Smooth muscle cell (in vitro differentiated cells): Measurements from ENCODE around the gene ANKH. TPM values are rescaled to one million over a fixed set of nuclear protein-coding genes. Genes with fewer than 3 reads are reported as not detected.

ENCODE experiments used
- DNase-seq: peaks from one replicate; lab custom pipeline; 2025; ENCODE audit not compliant: unreplicated experiment; lab: John Stamatoyannopoulos, UW
- H2AFZ ChIP-seq: fragments of 200-600 bp; sonication (generic); 2 replicates; pipeline ENCODE4 v1.6.0; 2016; ENCODE audit warnings: antibody characterized with exemption, low read depth, mild to moderate bottlenecking
- H3F3A ChIP-seq: fragments of 200-600 bp; sonication (generic); 2 replicates; pipeline ENCODE4 v1.6.0; 2017; ENCODE audit warnings: antibody characterized with exemption, low read depth
- H3K27ac ChIP-seq: fragments of 200-600 bp; sonication (generic); 2 replicates; pipeline ENCODE4 v1.5.1; 2016; ENCODE audit warnings: low read depth, mild to moderate bottlenecking
- H3K27me3 ChIP-seq: fragments of 200-600 bp; sonication (generic); 2 replicates; pipeline ENCODE4 v1.6.1; 2016; ENCODE audit warnings: low read depth, mild to moderate bottlenecking
- H3K36me3 ChIP-seq: fragments of 200-600 bp; sonication (generic); 2 replicates; pipeline ENCODE4 v1.5.1; 2016; ENCODE audit warnings: low read depth
- H3K4me1 ChIP-seq: fragments of 200-600 bp; sonication (generic); 2 replicates; pipeline ENCODE4 v1.5.1; 2016; ENCODE audit warnings: low read depth
- H3K4me2 ChIP-seq: fragments of 200-600 bp; sonication (generic); 2 replicates; pipeline ENCODE4 v1.6.0; 2016; ENCODE audit warnings: mild to moderate bottlenecking
- H3K4me3 ChIP-seq: fragments of 200-600 bp; sonication (generic); 2 replicates; pipeline ENCODE4 v1.5.1; 2016; ENCODE audit warnings: mild to moderate bottlenecking
- H3K79me2 ChIP-seq: fragments of 200-600 bp; sonication (generic); 2 replicates; pipeline ENCODE4 v1.6.0; 2016; ENCODE audit warnings: low read depth, mild to moderate bottlenecking
- H3K9ac ChIP-seq: fragments of 200-600 bp; sonication (generic); 2 replicates; pipeline ENCODE4 v1.6.0; 2016; ENCODE audit warnings: low read depth
- H3K9me3 ChIP-seq: fragments of 200-600 bp; sonication (generic); replicated peaks from 2 replicates; pipeline ENCODE4 v1.5.1; 2016; ENCODE audit warnings: low read depth
- H4K20me1 ChIP-seq: fragments of 200-600 bp; sonication (generic); 2 replicates; pipeline ENCODE4 v1.6.0; 2016; ENCODE audit warnings: low read depth
- CTCF ChIP-seq: fragments of 200-600 bp; sonication (generic); IDR thresholded peaks from 2 replicates; pipeline ENCODE4 v1.5.1; 2017; ENCODE audit warnings: borderline replicate concordance, mild to moderate bottlenecking, antibody characterized with exemption; ENCODE audit not compliant: insufficient read depth, poor library complexity, severe bottlenecking
- WGBS: methylation state at CpG from one replicate; pipeline ENCODE4 v1.1.7; 2016; ENCODE audit warnings: low lambda C conversion rate; 5-methylcytosine and 5-hydroxymethylcytosine counted together
- polyA plus RNA-seq: library from polyadenylated mRNA; unstranded; fragments of >200 nt; fragmentation: Nextera tagmentation; extraction: Ambion mirVana; gene quantifications from 2 replicates; pipeline ENCODE4 v1.2.1, GENCODE V29; 2016
- total RNA-seq: library from RNA; depleted of rRNA; stranded (reverse); fragments of >200 nt; gene quantifications from 2 replicates; pipeline ENCODE4 v1.2.3, GENCODE V29; 2014

ANKH gene
- total and polyA plus RNA-seq, 2 experiments from 2014 or later = 48.0 to 56.6 TPM

GRCh38 chr5:14767053-14767452 is 104.5 kb downstream of the ANKH start:
- Histone ChIP-seq H3K9ac (no peak overlapping the region), H2AFZ (no peak overlapping the region), H3K4me1 (peaks cover 4% of the 10 kb centered on the region), H3K36me3 (no peaks in the 10 kb centered on the region), H3K9me3 (no peaks in the 10 kb centered on the region), H3K27ac (no peak overlapping the region), H3K4me2 (no peak overlapping the region), H4K20me1 (no peaks in the 10 kb centered on the region), H3K79me2 (no peaks in the 10 kb centered on the region), H3K4me3 (no peak overlapping the region), H3F3A (no peaks in the 10 kb centered on the region), H3K27me3 (no peaks in the 10 kb centered on the region)
- no peak for DNase-seq
- WGBS = 95% methylated on average over 5 of the region's 5 CpGs
- TF ChIP-seq CTCF = no peak

GRCh38 chr5:14766584-14766983 is 105.0 kb downstream of the ANKH start:
- TF ChIP-seq CTCF = no peak
- no peak overlapping the region for H3K27ac ChIP-seq
- no peak overlapping the region for H3K4me3 ChIP-seq
- H3K9ac ChIP-seq = no peak overlapping the region
- no peaks in the 10 kb centered on the region for H3K36me3 ChIP-seq
- H3F3A ChIP-seq = no peaks in the 10 kb centered on the region
- no peak overlapping the region for H3K4me2 ChIP-seq
- no peaks in the 10 kb centered on the region for H3K27me3 ChIP-seq
- H4K20me1 ChIP-seq = no peaks in the 10 kb centered on the region
- no peak for DNase-seq
- H3K9me3 ChIP-seq = no peaks in the 10 kb centered on the region
- H2AFZ ChIP-seq = no peak overlapping the region
- H3K4me1 ChIP-seq = peaks cover 4% of the 10 kb centered on the region
- WGBS = 96% methylated on average over 1 of the region's 1 CpG
- H3K79me2 ChIP-seq = no peaks in the 10 kb centered on the region

GRCh38 chr5:14765587-14765986 is 106.0 kb downstream of the ANKH start:
- Histone ChIP-seq H2AFZ (no peak overlapping the region), H3K4me3 (no peak overlapping the region), H3K36me3 (no peaks in the 10 kb centered on the region), H3K4me2 (no peak overlapping the region), H3K27ac (no peak overlapping the region), H4K20me1 (no peaks in the 10 kb centered on the region), H3K9me3 (no peaks in the 10 kb centered on the region), H3K9ac (no peak overlapping the region), H3K79me2 (no peaks in the 10 kb centered on the region), H3K27me3 (no peaks in the 10 kb centered on the region), H3K4me1 (peaks cover 4% of the 10 kb centered on the region), H3F3A (no peaks in the 10 kb centered on the region)
- DNase-seq = no peak
- 99% methylated on average over 3 of the region's 3 CpGs for WGBS
- no peak for TF ChIP-seq CTCF

- Histone ChIP-seq H4K20me1 (no peaks in the 10 kb centered on the region), H3K79me2 (no peaks in the 10 kb centered on the region), H3K4me1 (peaks cover under 1% of the 10 kb centered on the region), H3K9ac (no peak overlapping the region), H3K4me3 (no peak overlapping the region), H3F3A (no peaks in the 10 kb centered on the region), H3K4me2 (no peak overlapping the region), H3K36me3 (no peaks in the 10 kb centered on the region), H2AFZ (no peak overlapping the region), H3K27me3 (no peaks in the 10 kb centered on the region), H3K9me3 (no peaks in the 10 kb centered on the region), H3K27ac (no peak overlapping the region)
- WGBS = 86% methylated on average over 4 of the region's 4 CpGs
- no peak for TF ChIP-seq CTCF
- DNase-seq = no peak
Observed at GRCh38 chr5:14762549-14763216, 108.9 kb downstream of the ANKH start.
